ENCODE data around the gene TMEM161A. TPM values are rescaled to one million over a fixed set of nuclear protein-coding genes. Genes with fewer than 3 reads are reported as not detected.

The TMEM161A gene
- total RNA-seq, 6 experiments from 2014 or later: 20.2 to 29.4 (median 22.2) TPM

- H3K36me3 ChIP-seq: no peaks in the 10 kb centered on the region
- WGBS (ENCODE audit: insufficient coverage, low coverage, low lambda C conversion rate, missing lambda C conversion rate): 22% methylated on average over 9 of the region's 9 CpGs
- no peak overlapping the region for H3K4me3 ChIP-seq
- intact Hi-C loops (cut with DNase I): loop anchor here (10.0 kb wide), 1 partner anchor 57 kb away; no protein-coding TSS in a partner anchor
- peak overlapping the region in 2 of 3 donors; percentile 83 to 95 for H3K27ac ChIP-seq
- DNase-seq (peak; percentile 64 to 86 (median 84)), ATAC-seq (peak; percentile 67 to 83 (median 76))
- peaks cover 0 to 24% (median 10%) of the 10 kb centered on the region in 4 donors for H3K4me1 ChIP-seq
- TF ChIP-seq POLR2A (IDR thresholded peaks at IDR 0.05): no peak
- TF ChIP-seq, protein P1, sequence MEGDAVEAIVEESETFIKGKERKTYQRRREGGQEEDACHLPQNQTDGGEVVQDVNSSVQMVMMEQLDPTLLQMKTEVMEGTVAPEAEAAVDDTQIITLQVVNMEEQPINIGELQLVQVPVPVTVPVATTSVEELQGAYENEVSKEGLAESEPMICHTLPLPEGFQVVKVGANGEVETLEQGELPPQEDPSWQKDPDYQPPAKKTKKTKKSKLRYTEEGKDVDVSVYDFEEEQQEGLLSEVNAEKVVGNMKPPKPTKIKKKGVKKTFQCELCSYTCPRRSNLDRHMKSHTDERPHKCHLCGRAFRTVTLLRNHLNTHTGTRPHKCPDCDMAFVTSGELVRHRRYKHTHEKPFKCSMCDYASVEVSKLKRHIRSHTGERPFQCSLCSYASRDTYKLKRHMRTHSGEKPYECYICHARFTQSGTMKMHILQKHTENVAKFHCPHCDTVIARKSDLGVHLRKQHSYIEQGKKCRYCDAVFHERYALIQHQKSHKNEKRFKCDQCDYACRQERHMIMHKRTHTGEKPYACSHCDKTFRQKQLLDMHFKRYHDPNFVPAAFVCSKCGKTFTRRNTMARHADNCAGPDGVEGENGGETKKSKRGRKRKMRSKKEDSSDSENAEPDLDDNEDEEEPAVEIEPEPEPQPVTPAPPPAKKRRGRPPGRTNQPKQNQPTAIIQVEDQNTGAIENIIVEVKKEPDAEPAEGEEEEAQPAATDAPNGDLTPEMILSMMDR (IDR thresholded peaks at IDR 0.05): no peak
- no peaks in the 10 kb centered on the region for H3K27me3 ChIP-seq
- H3K9me3 ChIP-seq: no peaks in the 10 kb centered on the region
Observed at GRCh38 chr19:19111967-19112580, 26.2 kb downstream of the TMEM161A start.

DNA sequence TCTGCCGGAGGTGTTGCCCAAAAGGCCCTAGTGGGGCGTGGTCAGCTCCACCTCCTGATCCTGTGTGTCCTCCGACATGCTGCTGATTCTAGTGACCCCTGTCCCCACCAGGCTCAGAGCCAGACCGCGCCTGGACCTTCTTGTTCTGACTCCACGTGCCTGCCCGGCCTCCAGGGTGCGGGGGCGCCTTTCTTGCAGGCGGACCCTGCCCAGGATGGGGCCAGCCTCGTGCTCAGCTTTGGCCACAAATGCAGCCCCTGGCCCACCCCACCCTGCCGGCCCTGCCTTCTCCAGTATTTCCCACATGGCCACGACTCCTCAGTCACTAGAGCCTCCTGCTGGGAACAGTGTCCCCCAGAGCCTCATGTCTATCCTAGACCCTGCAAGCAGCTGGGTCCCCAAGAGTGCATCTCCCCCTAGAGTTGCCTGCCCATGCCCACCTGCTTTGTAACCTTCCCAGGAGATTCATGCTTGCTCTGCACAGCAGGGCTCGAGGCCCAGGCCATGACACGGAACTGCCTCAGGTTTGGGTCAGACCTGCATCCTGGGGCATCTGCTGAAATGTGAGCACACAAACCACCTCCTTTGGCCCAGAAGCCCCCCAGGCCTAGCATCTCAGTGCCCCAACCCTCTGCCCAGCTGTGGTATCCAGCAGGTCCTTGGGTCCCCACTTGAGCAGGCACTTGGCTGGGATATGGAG is 27.0 kb downstream of the TMEM161A start:
- ATAC-seq (peak; percentile 65 to 86 (median 82)), DNase-seq (peak; percentile 73 to 96 (median 93))
- Histone ChIP-seq H3K27ac (peak overlapping the region; percentile 47 to 95 (median 83)), H3K4me3 (no peak overlapping the region), H3K36me3 (no peaks in the 10 kb centered on the region), H3K27me3 (no peaks in the 10 kb centered on the region), H3K9me3 (no peaks in the 10 kb centered on the region), H3K4me1 (peaks cover 0 to 24% (median 10%) of the 10 kb centered on the region in 4 donors)
- intact Hi-C loops (cut with DNase I): loop anchor here (10.0 kb wide), 1 partner anchor 56 kb away; no protein-coding TSS in a partner anchor
- 56% methylated on average over 2 of the region's 15 CpGs for WGBS (ENCODE audit: insufficient coverage, low coverage, low lambda C conversion rate, missing lambda C conversion rate)
- TF ChIP-seq POLR2A (IDR thresholded peaks at IDR 0.05): no peak
- TF ChIP-seq, protein P1 (IDR thresholded peaks at IDR 0.05): no peak

DNA sequence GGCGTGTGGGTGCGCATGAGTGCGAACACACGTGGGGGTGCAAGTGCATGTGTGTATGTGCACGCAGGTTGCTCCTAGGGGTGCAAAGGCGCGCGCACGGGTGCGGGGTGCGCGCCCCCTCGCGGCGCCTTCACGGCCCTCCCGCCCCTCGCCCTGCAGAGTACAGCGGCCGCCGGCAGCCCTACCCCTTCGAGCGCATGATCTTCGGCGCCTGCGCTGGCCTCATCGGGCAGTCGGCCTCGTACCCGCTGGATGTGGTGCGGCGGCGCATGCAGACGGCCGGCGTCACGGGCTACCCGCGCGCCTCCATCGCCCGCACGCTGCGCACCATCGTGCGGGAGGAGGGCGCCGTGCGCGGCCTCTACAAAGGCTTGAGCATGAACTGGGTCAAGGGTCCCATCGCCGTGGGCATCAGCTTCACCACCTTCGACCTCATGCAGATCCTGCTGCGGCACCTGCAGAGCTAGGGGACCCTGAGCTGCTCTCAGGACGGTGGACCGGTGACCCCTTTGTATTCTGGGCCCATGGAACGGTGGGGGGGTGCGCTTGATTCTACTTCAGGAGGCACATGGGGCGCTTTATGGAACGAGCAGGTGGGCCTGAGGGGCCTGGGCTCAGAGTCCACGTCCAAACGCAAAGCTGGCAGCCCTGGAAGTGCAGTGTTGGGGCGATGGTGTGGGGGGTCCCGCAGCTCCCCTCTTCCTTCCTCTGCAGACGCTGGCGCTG is 27.7 kb downstream of the TMEM161A start:
- intact Hi-C loops (cut with DNase I): loop anchor here (10.0 kb wide), 1 partner anchor 56 kb away; no protein-coding TSS in a partner anchor
- Histone ChIP-seq H3K9me3 (no peaks in the 10 kb centered on the region), H3K36me3 (no peaks in the 10 kb centered on the region), H3K4me3 (no peak overlapping the region), H3K4me1 (peaks cover 0 to 24% (median 10%) of the 10 kb centered on the region in 4 donors), H3K27ac (peak overlapping the region in 2 of 3 donors; percentile 83 to 95), H3K27me3 (no peaks in the 10 kb centered on the region)
- ATAC-seq (no peak), DNase-seq (no peak)
- 40% methylated on average over 26 of the region's 66 CpGs for WGBS (ENCODE audit: insufficient coverage, low coverage, low lambda C conversion rate, missing lambda C conversion rate)
- TF ChIP-seq, protein P1 (IDR thresholded peaks at IDR 0.05): peak in 1 of 4 donors; percentile 9
- no peak for TF ChIP-seq POLR2A (IDR thresholded peaks at IDR 0.05)

DNA sequence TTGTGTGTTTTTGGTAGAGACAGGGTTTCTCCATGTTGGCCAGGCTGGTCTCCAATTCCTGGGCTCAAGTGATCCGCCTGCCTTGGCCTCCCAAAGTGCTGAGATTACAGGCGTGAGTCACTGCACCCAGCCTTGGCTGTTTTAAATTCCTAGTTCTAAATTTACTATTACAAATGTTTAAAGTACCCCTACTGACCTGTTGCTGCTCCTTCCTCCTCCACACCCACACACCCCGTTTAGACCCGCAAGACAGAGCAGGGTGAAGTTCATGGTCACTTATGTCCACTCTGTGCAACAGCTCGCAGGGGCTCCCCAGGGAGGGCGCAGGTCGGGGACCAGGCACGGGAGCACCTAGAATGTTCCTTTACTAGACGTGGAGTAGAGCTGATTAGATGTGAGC is 28.7 kb downstream of the TMEM161A start:
- Histone ChIP-seq H3K4me3 (no peak overlapping the region), H3K27ac (peak overlapping the region in 1 of 3 donors; percentile 95), H3K36me3 (no peaks in the 10 kb centered on the region), H3K9me3 (no peaks in the 10 kb centered on the region), H3K27me3 (no peaks in the 10 kb centered on the region), H3K4me1 (peaks cover 0 to 24% (median 10%) of the 10 kb centered on the region in 4 donors)
- DNase-seq: no peak
- 63% methylated on average over 8 of the region's 9 CpGs for WGBS (ENCODE audit: insufficient coverage, low coverage, low lambda C conversion rate, missing lambda C conversion rate)
- TF ChIP-seq, protein P1 (IDR thresholded peaks at IDR 0.05): no peak
- no peak for TF ChIP-seq POLR2A (IDR thresholded peaks at IDR 0.05)
- intact Hi-C loops (cut with DNase I): no loop called here
- no peak for ATAC-seq
